CD4-positive, alpha-beta T cell treated with Interleukin-17A for 1 hour (primary cell): ENCODE measurements around the gene DOCK11.

ENCODE experiments used
- DNase-seq: peaks from one replicate; pipeline ENCODE4 v3.0.0-alpha.2; 2020

The DOCK11 gene

GRCh38 chrX:118502161-118502789 lies 6.7 kb downstream of the DOCK11 start:
- no peak for DNase-seq

- DNase-seq, result no peak
Measured at GRCh38 chrX:118503260-118504041, 7.8 kb downstream of the DOCK11 start.

- no peak for DNase-seq
Measured at GRCh38 chrX:118504581-118504980, 9.0 kb downstream of the DOCK11 start.

- no peak for DNase-seq
Measured at GRCh38 chrX:118506805-118507480, 11.3 kb downstream of the DOCK11 start.

GRCh38 chrX:118507766-118508165 lies 12.2 kb downstream of the DOCK11 start:
- no peak for DNase-seq

GRCh38 chrX:118508221-118508620 lies 12.6 kb downstream of the DOCK11 start:
- no peak for DNase-seq

- no peak for DNase-seq
Measured at GRCh38 chrX:118508635-118509034, 13.0 kb downstream of the DOCK11 start.

GRCh38 chrX:118510111-118510510 lies 14.5 kb downstream of the DOCK11 start:
- no peak for DNase-seq

GRCh38 chrX:118513120-118513898 lies 17.7 kb downstream of the DOCK11 start:
- DNase-seq, result no peak

- DNase-seq, result no peak
Measured at GRCh38 chrX:118519411-118520215, 24.0 kb downstream of the DOCK11 start.

GRCh38 chrX:118520216-118521206 lies 24.9 kb downstream of the DOCK11 start:
- no peak for DNase-seq

GRCh38 chrX:118521435-118521834 lies 25.8 kb downstream of the DOCK11 start:
- DNase-seq, result no peak

- no peak for DNase-seq
Measured at GRCh38 chrX:118522230-118522926, 26.8 kb downstream of the DOCK11 start.

GRCh38 chrX:118523920-118524319 lies 28.3 kb downstream of the DOCK11 start:
- peak; percentile 76 for DNase-seq

- DNase-seq, result no peak
Measured at GRCh38 chrX:118524344-118524743, 28.7 kb downstream of the DOCK11 start.

- DNase-seq, result no peak
Measured at GRCh38 chrX:118525174-118525730, 29.6 kb downstream of the DOCK11 start.

GRCh38 chrX:118526149-118526548 lies 30.5 kb downstream of the DOCK11 start:
- DNase-seq, result no peak

GRCh38 chrX:118528071-118528737 lies 32.6 kb downstream of the DOCK11 start:
- DNase-seq, result peak; percentile 69

- no peak for DNase-seq
Measured at GRCh38 chrX:118530219-118530911, 34.8 kb downstream of the DOCK11 start.
